ENCODE results near the gene FUS. TPM values are rescaled to one million over a fixed set of nuclear protein-coding genes. Genes with fewer than 3 reads are reported as not detected.

Gene FUS
- total and polyA plus RNA-seq, 2 of the 8 experiments (the other 6 are each of a cell fraction or from before 2014, with no cell fraction given), result 484 to 685 TPM

GRCh38 chr16:31215287-31216162 is 35.6 kb downstream of the FUS start (continued):
- TF ChIP-seq JUN (IDR thresholded peaks at IDR 0.05; ENCODE audit: low read depth, low read length) (no peak), SAP30 (IDR thresholded peaks at IDR 0.05; ENCODE audit: insufficient read depth, insufficient replicate concordance, low read length) (no peak), USF2 (IDR thresholded peaks at IDR 0.05; ENCODE audit: low read length) (no peak), ZNF274 (IDR thresholded peaks at IDR 0.05; ENCODE audit: borderline replicate concordance, extremely low read depth, low read length) (no peak), RNF2 (IDR thresholded peaks at IDR 0.05; ENCODE audit: borderline replicate concordance, low read depth, low read length, missing control alignments, poor library complexity, severe bottlenecking) (no peak), PHF8 (conservative IDR thresholded peaks at IDR 0.05; ENCODE audit: low read depth, low read length) (no peak), SRF (IDR thresholded peaks at IDR 0.05; ENCODE audit: low read depth, low read length) (no peak), ATF2 (IDR thresholded peaks at IDR 0.05; ENCODE audit: low read length) (no peak), ASH2L (IDR thresholded peaks at IDR 0.05; ENCODE audit: low read length) (peak; percentile 60), FOSL1 (IDR thresholded peaks at IDR 0.05; ENCODE audit: insufficient read depth, low read depth, low read length) (no peak), CHD1 (IDR thresholded peaks at IDR 0.05; ENCODE audit: low read depth, low read length) (no peak), TAF7 (optimal IDR thresholded peaks at IDR 0.05; ENCODE audit: borderline replicate concordance, low read depth, low read length) (no peak), SUZ12 (IDR thresholded peaks at IDR 0.05; ENCODE audit: low read length) (no peak), SP4 (IDR thresholded peaks at IDR 0.05; ENCODE audit: low read length) (no peak), BCL11A (IDR thresholded peaks at IDR 0.05; ENCODE audit: low read depth in 2 of 2, low read length in 2 of 2) (no peak), BACH1 (IDR thresholded peaks at IDR 0.05; ENCODE audit: low read length) (no peak), CHD2 (IDR thresholded peaks at IDR 0.05; ENCODE audit: low read length) (no peak), SP2 (IDR thresholded peaks at IDR 0.05; ENCODE audit: low read length) (no peak), KDM5A (IDR thresholded peaks at IDR 0.05; ENCODE audit: low read length) (no peak)
